Measurements from ENCODE around the gene EFHD1. TPM values are rescaled to one million over a fixed set of nuclear protein-coding genes. Genes with fewer than 3 reads are reported as not detected.

EFHD1 gene
- total and polyA plus RNA-seq, 2 of the 13 experiments (the other 11 are each of a cell fraction or from before 2014, with no cell fraction given): 0.09 TPM; not detected in 1

DNA sequence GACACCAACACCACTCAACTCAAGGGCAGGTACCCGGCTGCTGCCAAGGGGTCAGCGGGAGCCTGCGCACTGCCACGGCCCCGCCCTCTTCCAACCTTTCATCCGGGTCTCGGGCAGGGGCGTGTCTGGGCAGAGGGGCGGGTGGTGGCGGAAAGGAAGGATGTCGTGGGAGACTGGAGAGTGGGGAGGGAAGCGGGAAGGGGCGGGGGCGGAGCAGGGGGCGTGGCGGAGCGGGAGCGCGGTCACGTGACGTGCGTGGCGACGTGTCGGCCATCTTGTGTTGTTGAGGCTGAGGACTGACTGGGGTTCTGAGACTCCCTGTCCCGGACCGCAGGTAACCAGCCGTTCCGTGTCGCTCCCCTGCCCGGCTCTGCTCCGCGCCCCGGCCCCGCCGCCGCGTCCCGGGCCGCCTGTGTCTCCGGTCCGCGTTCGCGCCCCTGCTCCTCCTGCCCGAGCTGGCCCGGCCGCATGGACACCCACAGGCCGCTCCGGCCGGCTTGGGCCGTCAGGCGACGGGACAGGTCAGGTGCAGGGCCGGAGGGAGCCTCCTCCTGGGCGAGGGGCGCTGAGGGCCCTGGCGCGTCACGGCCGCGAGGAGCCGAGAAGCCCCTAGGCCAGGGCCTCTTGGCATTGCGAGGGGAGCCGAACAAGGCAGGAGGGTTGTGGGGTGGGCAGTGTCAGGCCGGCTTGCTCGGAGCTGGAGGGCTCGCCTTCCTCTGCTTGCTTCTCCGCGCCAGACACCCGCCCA lies 63.8 kb downstream of the EFHD1 start, which contains the start of gene GIGYF2 (continued):
- peak; percentile 98 for TF ChIP-seq ZNF678 (CRISPR knock-in tag; IDR thresholded peaks at IDR 0.05)
- no peak for TF ChIP-seq MIER3 (CRISPR knock-in tag; IDR thresholded peaks at IDR 0.05; ENCODE audit: borderline replicate concordance)
- no peak for TF ChIP-seq GABPA (IDR thresholded peaks at IDR 0.05; ENCODE audit: low read depth, low read length)
- peak; percentile 70 for TF ChIP-seq GABPA (CRISPR knock-in tag; IDR thresholded peaks at IDR 0.05; ENCODE audit: low read depth)
- TF ChIP-seq, protein P1, sequence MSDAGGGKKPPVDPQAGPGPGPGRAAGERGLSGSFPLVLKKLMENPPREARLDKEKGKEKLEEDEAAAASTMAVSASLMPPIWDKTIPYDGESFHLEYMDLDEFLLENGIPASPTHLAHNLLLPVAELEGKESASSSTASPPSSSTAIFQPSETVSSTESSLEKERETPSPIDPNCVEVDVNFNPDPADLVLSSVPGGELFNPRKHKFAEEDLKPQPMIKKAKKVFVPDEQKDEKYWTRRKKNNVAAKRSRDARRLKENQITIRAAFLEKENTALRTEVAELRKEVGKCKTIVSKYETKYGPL (CRISPR knock-in tag; IDR thresholded peaks at IDR 0.05): no peak
- no peak for TF ChIP-seq SCMH1 (CRISPR knock-in tag; IDR thresholded peaks at IDR 0.05; ENCODE audit: borderline replicate concordance)
- TF ChIP-seq, protein P2, sequence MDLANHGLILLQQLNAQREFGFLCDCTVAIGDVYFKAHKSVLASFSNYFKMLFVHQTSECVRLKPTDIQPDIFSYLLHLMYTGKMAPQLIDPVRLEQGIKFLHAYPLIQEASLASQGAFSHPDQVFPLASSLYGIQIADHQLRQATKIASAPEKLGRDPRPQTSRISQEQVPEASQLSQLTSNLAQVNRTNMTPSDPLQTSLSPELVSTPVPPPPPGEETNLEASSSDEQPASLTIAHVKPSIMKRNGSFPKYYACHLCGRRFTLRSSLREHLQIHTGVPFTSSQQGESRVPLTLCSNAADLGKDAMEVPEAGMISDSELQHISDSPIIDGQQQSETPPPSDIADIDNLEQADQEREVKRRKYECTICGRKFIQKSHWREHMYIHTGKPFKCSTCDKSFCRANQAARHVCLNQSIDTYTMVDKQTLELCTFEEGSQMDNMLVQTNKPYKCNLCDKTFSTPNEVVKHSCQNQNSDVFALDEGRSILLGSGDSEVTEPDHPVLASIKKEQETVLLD (CRISPR knock-in tag; IDR thresholded peaks at IDR 0.05; ENCODE audit: low read depth): peak; percentile 72
- TF ChIP-seq RNF2 (conservative IDR thresholded peaks at IDR 0.05; ENCODE audit: low read depth): peak; percentile 98
- TF ChIP-seq, protein P3, sequence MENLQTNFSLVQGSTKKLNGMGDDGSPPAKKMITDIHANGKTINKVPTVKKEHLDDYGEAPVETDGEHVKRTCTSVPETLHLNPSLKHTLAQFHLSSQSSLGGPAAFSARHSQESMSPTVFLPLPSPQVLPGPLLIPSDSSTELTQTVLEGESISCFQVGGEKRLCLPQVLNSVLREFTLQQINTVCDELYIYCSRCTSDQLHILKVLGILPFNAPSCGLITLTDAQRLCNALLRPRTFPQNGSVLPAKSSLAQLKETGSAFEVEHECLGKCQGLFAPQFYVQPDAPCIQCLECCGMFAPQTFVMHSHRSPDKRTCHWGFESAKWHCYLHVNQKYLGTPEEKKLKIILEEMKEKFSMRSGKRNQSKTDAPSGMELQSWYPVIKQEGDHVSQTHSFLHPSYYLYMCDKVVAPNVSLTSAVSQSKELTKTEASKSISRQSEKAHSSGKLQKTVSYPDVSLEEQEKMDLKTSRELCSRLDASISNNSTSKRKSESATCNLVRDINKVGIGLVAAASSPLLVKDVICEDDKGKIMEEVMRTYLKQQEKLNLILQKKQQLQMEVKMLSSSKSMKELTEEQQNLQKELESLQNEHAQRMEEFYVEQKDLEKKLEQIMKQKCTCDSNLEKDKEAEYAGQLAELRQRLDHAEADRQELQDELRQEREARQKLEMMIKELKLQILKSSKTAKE (CRISPR knock-in tag; IDR thresholded peaks at IDR 0.05; ENCODE audit: borderline replicate concordance): 0 out of 2 replicates have a peak, but pooled peaks have one; percentile 35
- TF ChIP-seq SP5 (CRISPR knock-in tag; IDR thresholded peaks at IDR 0.05; ENCODE audit: borderline replicate concordance, low read depth): peak; percentile 90
- TF ChIP-seq U2AF1 (optimal IDR thresholded peaks at IDR 0.05; ENCODE audit: low read depth, low read length): no peak
- TF ChIP-seq ARID2 (CRISPR knock-in tag; IDR thresholded peaks at IDR 0.05; ENCODE audit: borderline replicate concordance): no peak
- TF ChIP-seq KLF11 (CRISPR knock-in tag; IDR thresholded peaks at IDR 0.05): no peak
- no peak for TF ChIP-seq NFIB (CRISPR knock-in tag; IDR thresholded peaks at IDR 0.05; ENCODE audit: borderline replicate concordance)
- TF ChIP-seq, protein P4, sequence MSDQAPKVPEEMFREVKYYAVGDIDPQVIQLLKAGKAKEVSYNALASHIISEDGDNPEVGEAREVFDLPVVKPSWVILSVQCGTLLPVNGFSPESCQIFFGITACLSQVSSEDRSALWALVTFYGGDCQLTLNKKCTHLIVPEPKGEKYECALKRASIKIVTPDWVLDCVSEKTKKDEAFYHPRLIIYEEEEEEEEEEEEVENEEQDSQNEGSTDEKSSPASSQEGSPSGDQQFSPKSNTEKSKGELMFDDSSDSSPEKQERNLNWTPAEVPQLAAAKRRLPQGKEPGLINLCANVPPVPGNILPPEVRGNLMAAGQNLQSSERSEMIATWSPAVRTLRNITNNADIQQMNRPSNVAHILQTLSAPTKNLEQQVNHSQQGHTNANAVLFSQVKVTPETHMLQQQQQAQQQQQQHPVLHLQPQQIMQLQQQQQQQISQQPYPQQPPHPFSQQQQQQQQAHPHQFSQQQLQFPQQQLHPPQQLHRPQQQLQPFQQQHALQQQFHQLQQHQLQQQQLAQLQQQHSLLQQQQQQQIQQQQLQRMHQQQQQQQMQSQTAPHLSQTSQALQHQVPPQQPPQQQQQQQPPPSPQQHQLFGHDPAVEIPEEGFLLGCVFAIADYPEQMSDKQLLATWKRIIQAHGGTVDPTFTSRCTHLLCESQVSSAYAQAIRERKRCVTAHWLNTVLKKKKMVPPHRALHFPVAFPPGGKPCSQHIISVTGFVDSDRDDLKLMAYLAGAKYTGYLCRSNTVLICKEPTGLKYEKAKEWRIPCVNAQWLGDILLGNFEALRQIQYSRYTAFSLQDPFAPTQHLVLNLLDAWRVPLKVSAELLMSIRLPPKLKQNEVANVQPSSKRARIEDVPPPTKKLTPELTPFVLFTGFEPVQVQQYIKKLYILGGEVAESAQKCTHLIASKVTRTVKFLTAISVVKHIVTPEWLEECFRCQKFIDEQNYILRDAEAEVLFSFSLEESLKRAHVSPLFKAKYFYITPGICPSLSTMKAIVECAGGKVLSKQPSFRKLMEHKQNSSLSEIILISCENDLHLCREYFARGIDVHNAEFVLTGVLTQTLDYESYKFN (CRISPR knock-in tag; conservative IDR thresholded peaks at IDR 0.05): peak; percentile 42; the same call in 1 of the 2 replicates
- TF ChIP-seq, protein P5, sequence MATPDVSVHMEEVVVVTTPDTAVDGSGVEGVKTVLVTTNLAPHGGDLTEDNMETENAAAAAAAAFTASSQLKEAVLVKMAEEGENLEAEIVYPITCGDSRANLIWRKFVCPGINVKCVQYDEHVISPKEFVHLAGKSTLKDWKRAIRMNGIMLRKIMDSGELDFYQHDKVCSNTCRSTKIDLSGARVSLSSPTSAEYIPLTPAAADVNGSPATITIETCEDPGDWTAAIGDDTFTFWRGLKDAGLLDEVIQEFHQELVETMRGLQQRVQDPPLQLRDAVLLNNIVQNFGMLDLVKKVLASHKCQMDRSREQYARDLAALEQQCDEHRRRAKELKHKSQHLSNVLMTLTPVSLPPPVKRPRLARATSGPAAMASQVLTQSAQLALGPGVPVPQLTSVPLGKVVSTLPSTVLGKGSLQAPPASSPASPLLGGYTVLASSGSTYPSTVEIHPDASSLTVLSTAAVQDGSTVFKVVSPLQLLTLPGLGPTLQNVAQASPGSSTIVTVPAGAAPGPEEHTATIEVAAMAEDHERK (CRISPR knock-in tag; IDR thresholded peaks at IDR 0.05; ENCODE audit: low read depth): peak; percentile 86
- TF ChIP-seq ZBTB7B (CRISPR knock-in tag; IDR thresholded peaks at IDR 0.05): no peak; the same call in none of the 2 replicates

All from HepG2 (cell line).